Esophagus squamous epithelium (tissue), 4 donors: Measurements from ENCODE around the gene ATXN1.

Experiments used
- CTCF ChIP-seq, 6 experiments: fragments of 450-650 bp in 4 of 6; fragments of 200-600 bp in 2 of 6; sonication (generic) in 2 of 6; IDR thresholded peaks; one replicate each; pipeline ENCODE4 v1.5.1; 2016 to 2019; ENCODE audit warnings: antibody characterized with exemption in 6 of 6, mild to moderate bottlenecking in 4 of 6, moderate library complexity in 4 of 6
- POLR2A ChIP-seq, 4 donors: fragments of 450-650 bp; IDR thresholded peaks; one replicate each; pipeline ENCODE4 v1.6.1; 2017; ENCODE audit warnings: antibody characterized with exemption in 4 of 4, mild to moderate bottlenecking in 4 of 4, moderate library complexity in 3 of 4

- no peak for TF ChIP-seq CTCF (IDR thresholded peaks at IDR 0.05)
- no peak for TF ChIP-seq POLR2A (IDR thresholded peaks at IDR 0.05)
Observed at GRCh38 chr6:16295471-16295870, 465.8 kb downstream of the ATXN1 start.
